ENCODE data around the gene LCNL1.

DNA sequence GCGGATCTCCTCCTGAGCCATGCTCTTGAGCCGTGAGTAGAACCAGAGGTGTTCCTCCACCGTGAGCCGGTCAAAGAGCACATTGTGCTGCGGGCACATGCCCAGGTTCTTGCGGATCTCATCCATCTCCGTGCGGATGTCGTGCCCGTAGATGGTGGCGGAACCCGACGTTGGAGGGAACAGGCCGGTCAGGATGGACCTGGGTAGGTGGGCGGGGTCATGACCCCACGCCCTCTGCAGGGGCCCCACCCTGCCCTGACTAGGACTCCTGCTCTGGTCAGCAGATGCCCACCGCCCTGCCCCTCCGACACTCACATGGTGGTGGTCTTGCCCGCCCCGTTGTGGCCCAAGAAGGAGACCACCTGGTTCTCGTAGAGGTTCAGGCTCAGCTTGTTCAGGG lies 33.2 kb downstream of the LCNL1 start:
- TF ChIP-seq, protein P1, sequence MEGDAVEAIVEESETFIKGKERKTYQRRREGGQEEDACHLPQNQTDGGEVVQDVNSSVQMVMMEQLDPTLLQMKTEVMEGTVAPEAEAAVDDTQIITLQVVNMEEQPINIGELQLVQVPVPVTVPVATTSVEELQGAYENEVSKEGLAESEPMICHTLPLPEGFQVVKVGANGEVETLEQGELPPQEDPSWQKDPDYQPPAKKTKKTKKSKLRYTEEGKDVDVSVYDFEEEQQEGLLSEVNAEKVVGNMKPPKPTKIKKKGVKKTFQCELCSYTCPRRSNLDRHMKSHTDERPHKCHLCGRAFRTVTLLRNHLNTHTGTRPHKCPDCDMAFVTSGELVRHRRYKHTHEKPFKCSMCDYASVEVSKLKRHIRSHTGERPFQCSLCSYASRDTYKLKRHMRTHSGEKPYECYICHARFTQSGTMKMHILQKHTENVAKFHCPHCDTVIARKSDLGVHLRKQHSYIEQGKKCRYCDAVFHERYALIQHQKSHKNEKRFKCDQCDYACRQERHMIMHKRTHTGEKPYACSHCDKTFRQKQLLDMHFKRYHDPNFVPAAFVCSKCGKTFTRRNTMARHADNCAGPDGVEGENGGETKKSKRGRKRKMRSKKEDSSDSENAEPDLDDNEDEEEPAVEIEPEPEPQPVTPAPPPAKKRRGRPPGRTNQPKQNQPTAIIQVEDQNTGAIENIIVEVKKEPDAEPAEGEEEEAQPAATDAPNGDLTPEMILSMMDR (IDR thresholded peaks at IDR 0.05; ENCODE audit: insufficient read depth, low read depth, low read length) = no peak
- no peak for TF ChIP-seq EZH2 (IDR thresholded peaks at IDR 0.05; ENCODE audit: insufficient read depth, low read length)

All from astrocyte (in vitro differentiated cells and primary cell).